Fibroblast of pulmonary artery (primary cell): ENCODE results near the gene OS9.

Source experiments
- DNase-seq: peaks from one replicate; pipeline ENCODE4 v3.0.0-alpha.2; 2010; ENCODE audit warnings: low read depth
- H3K4me3 ChIP-seq: replicated peaks from 2 replicates; pipeline ENCODE4 v1.5.1; 2011; ENCODE audit warnings: low read depth, mild to moderate bottlenecking, control low read depth, low read length, moderate library complexity
- CTCF ChIP-seq: IDR thresholded peaks from 2 replicates; pipeline ENCODE4 v1.5.1; 2011; ENCODE audit warnings: mild to moderate bottlenecking, control low read depth, low read length, inconsistent platforms; ENCODE audit errors: missing control alignments

The OS9 gene

GRCh38 chr12:57763881-57764661 lies 70.1 kb downstream of the OS9 start:
- no peak for TF ChIP-seq CTCF
- DNase-seq: no peak
- H3K4me3 ChIP-seq: no peak overlapping the region

- DNase-seq: no peak
- no peak for TF ChIP-seq CTCF
- H3K4me3 ChIP-seq: peak overlapping the region; percentile 29
Observed at GRCh38 chr12:57764662-57765002, 70.7 kb downstream of the OS9 start.

- peak overlapping the region; percentile 29 for H3K4me3 ChIP-seq
- peak; percentile 30 for DNase-seq
- peak; percentile 31 for TF ChIP-seq CTCF
Observed at GRCh38 chr12:57765003-57765697, 71.2 kb downstream of the OS9 start.

GRCh38 chr12:57765698-57766463 lies 71.9 kb downstream of the OS9 start:
- TF ChIP-seq CTCF: no peak
- DNase-seq: no peak
- peak overlapping the region; percentile 37 for H3K4me3 ChIP-seq

GRCh38 chr12:57766464-57767304 lies 72.8 kb downstream of the OS9 start, which contains the start of gene CYP27B1:
TSS of gene CYP27B1 (minus strand) at chr12:57767078. CDS start at chr12:57767041, 37 bp downstream.
- TF ChIP-seq CTCF: no peak
- DNase-seq: peak; percentile 47
- peak within 1 kb of the TSS; percentile 37 for H3K4me3 ChIP-seq

- no peak for DNase-seq
- no peak for TF ChIP-seq CTCF
- H3K4me3 ChIP-seq: no peak overlapping the region
Observed at GRCh38 chr12:57767305-57767698, 73.4 kb downstream of the OS9 start.
